K562 (cell line): ENCODE data around the gene C1orf56. TPM values are rescaled to one million over a fixed set of nuclear protein-coding genes. Genes with fewer than 3 reads are reported as not detected.

ENCODE experiments used
- CBX2 ChIP-seq: fragments of 200-600 bp; sonication (generic); IDR thresholded peaks from one replicate; pipeline ENCODE4 v1.6.1; 2012; ENCODE audit warnings: mild to moderate bottlenecking, low read length, inconsistent platforms; ENCODE audit not compliant: insufficient read depth, poor library complexity, severe bottlenecking
- CHCHD3 ChIP-seq: fragments of 250-450 bp; sonication (Bioruptor Pico); IDR thresholded peaks from 2 replicates; pipeline ENCODE4 v2.1.2; 2022; ENCODE audit warnings: mild to moderate bottlenecking
- CREB1 ChIP-seq, 2 experiments: sonication (generic) in 1 of 2; formaldehyde crosslinking in 1 of 2; IDR thresholded peaks; 2 replicates each; pipeline versions ENCODE4 v1.6.1 to v1.8.0; 2012 to 2022; ENCODE audit warnings: inconsistent platforms in 1 of 2, mild to moderate bottlenecking in 1 of 2, missing genetic modification reagents in 1 of 2, moderate library complexity in 1 of 2
- DMBX1 ChIP-seq: fragments of 250-450 bp; sonication (Bioruptor Pico); IDR thresholded peaks from 2 replicates; pipeline ENCODE4 v1.8.0; 2022; ENCODE audit warnings: inconsistent platforms, mild to moderate bottlenecking, moderate library complexity, borderline replicate concordance
- E2F3 ChIP-seq: fragments of 250-450 bp; sonication (Bioruptor Pico); IDR thresholded peaks from 2 replicates; pipeline ENCODE4 v1.4.0; 2020; ENCODE audit warnings: mild to moderate bottlenecking
- ELK1 ChIP-seq: sonication (generic); formaldehyde crosslinking; IDR thresholded peaks from 2 replicates; pipeline ENCODE4 v1.8.1; 2022; ENCODE audit warnings: missing genetic modification reagents
- ESRRB ChIP-seq: fragments of 250-450 bp; sonication (Bioruptor Pico); IDR thresholded peaks from 2 replicates; pipeline ENCODE4 v1.5.0; 2020; ENCODE audit warnings: mild to moderate bottlenecking, moderate library complexity, borderline replicate concordance
- FOXK1 ChIP-seq: sonication (generic); formaldehyde crosslinking; IDR thresholded peaks from 2 replicates; pipeline ENCODE4 v1.8.0; 2022; ENCODE audit warnings: missing genetic modification reagents, mild to moderate bottlenecking, borderline replicate concordance
- GATAD2A ChIP-seq: fragments of 450-650 bp; IDR thresholded peaks from 2 replicates; pipeline ENCODE4 v1.6.1; 2017
- HMGXB4 ChIP-seq: sonication (generic); formaldehyde crosslinking; IDR thresholded peaks from 2 replicates; pipeline ENCODE4 v1.8.1; 2023; ENCODE audit warnings: mild to moderate bottlenecking, missing genetic modification reagents
- MLLT1 ChIP-seq, 2 experiments: fragments of 450-650 bp; IDR thresholded peaks; 2 replicates each; pipeline ENCODE4 v1.6.1; 2016
- MLX ChIP-seq, 2 experiments: fragments of 450-650 bp in 1 of 2; sonication (generic) in 1 of 2; formaldehyde crosslinking; conservative IDR thresholded peaks; 2 replicates each; pipeline versions ENCODE4 v1.4.0 to v1.8.1; 2020 to 2022; ENCODE audit warnings: mild to moderate bottlenecking in 1 of 2, missing genetic modification reagents in 1 of 2
- MYNN ChIP-seq, 2 experiments: sonication (generic); formaldehyde crosslinking in 1 of 2; IDR thresholded peaks; 2 replicates each; pipeline versions ENCODE4 v1.5.0 to v1.6.1; 2016 to 2020; ENCODE audit warnings: antibody characterized with exemption in 1 of 2, missing genetic modification reagents in 1 of 2
- PML ChIP-seq: IDR thresholded peaks from 2 replicates; pipeline ENCODE4 v1.6.1; 2012; ENCODE audit warnings: low read length, inconsistent platforms
- POLR2G ChIP-seq: fragments of 200-400 bp; formaldehyde crosslinking; IDR thresholded peaks from 2 replicates; pipeline ENCODE4 v1.6.1; 2017; ENCODE audit warnings: low read depth, mild to moderate bottlenecking, antibody characterized with exemption, low read length, moderate library complexity
- RB1 ChIP-seq: fragments of 450-650 bp; IDR thresholded peaks from 2 replicates; pipeline ENCODE4 v1.6.1; 2017; ENCODE audit warnings: low read depth, mild to moderate bottlenecking
- RBFOX2 ChIP-seq: fragments of 200-400 bp; formaldehyde crosslinking; IDR thresholded peaks from 2 replicates; pipeline ENCODE4 v1.6.1; 2017; ENCODE audit warnings: low read depth, mild to moderate bottlenecking, low read length, moderate library complexity
- RBM14 ChIP-seq: fragments of 200-400 bp; formaldehyde crosslinking; IDR thresholded peaks from 2 replicates; pipeline ENCODE4 v1.6.1; 2018; ENCODE audit warnings: low read depth, mild to moderate bottlenecking, low read length, moderate library complexity, borderline replicate concordance; ENCODE audit not compliant: insufficient read depth
- SRF ChIP-seq, 2 experiments: fragments of 250-450, 450-650 bp in 1 of 2; sonication (Bioruptor Pico) in 1 of 2; sonication (generic) in 1 of 2; formaldehyde crosslinking; IDR thresholded peaks; 2 replicates each; pipeline versions ENCODE4 v1.5.0 to v1.5.1; 2020 to 2022; ENCODE audit warnings: mild to moderate bottlenecking in 1 of 2, missing genetic modification reagents in 1 of 2
- TAF9B ChIP-seq: fragments of 450-650 bp; IDR thresholded peaks from 2 replicates; pipeline ENCODE4 v1.6.1; 2018; ENCODE audit warnings: mild to moderate bottlenecking; ENCODE audit not compliant: partially characterized antibody
- ZBTB17 ChIP-seq: fragments of 450-650 bp; formaldehyde crosslinking; IDR thresholded peaks from 2 replicates; pipeline ENCODE4 v1.4.0; 2020; ENCODE audit warnings: mild to moderate bottlenecking
- ZFP36 ChIP-seq: fragments of 150-350 bp; IDR thresholded peaks from 2 replicates; pipeline ENCODE4 v1.6.1; 2018; ENCODE audit warnings: low read length, low read depth; ENCODE audit not compliant: partially characterized antibody
- ZKSCAN3 ChIP-seq: fragments of 250-450 bp; sonication (Bioruptor Pico); IDR thresholded peaks from 2 replicates; pipeline ENCODE4 v1.4.0; 2020
- ZNF316 ChIP-seq: fragments of 450-650 bp; IDR thresholded peaks from 2 replicates; pipeline ENCODE4 v1.6.1; 2016
- ZNF668 ChIP-seq: fragments of 250-450 bp; sonication (Bioruptor Pico); IDR thresholded peaks from 2 replicates; pipeline ENCODE4 v1.8.0; 2022; ENCODE audit warnings: mild to moderate bottlenecking, inconsistent platforms
- ZNF79 ChIP-seq: fragments of 250-450 bp; sonication (Bioruptor Pico); IDR thresholded peaks from 2 replicates; pipeline ENCODE4 v1.4.0; 2020; ENCODE audit warnings: low read depth, mild to moderate bottlenecking, moderate library complexity
- polyA plus RNA-seq, 8 experiments: library from polyadenylated mRNA; depleted of rRNA in 4 of 8; stranded (reverse) in 5 of 8; unstranded in 3 of 8; fragments of >200 nt; fragmentation: Nextera tagmentation in 2 of 8; fragmentation: Illumina TruSeq in 1 of 8; extraction: Ambion mirVana in 2 of 8; extraction: Trizol in 1 of 8; gene quantifications; 2 replicates each; pipeline versions ENCODE4 v1.2.1 to v1.2.3, GENCODE V29; 2011 to 2014; ENCODE audit warnings: inconsistent platforms in 1 of 8, missing spikeins in 1 of 8
- total RNA-seq, 7 experiments: library from RNA; depleted of rRNA in 6 of 7; stranded (reverse); fragments of >200 nt in 6 of 7; fragmentation: Illumina TruSeq in 2 of 7; extraction: Trizol in 2 of 7; gene quantifications; 2 replicates each; pipeline versions ENCODE4 v1.2.1 to v1.2.3, GENCODE V29; 2011 to 2021; ENCODE audit warnings: low replicate concordance in 1 of 7

Gene C1orf56
- total and polyA plus RNA-seq, 9 of the 15 experiments (the other 6 are each of a cell fraction or from before 2014, with no cell fraction given): 0.18 to 15.7 (median 1.1) TPM

GRCh38 chr1:151056149-151056548 lies 8.6 kb downstream of the C1orf56 start (continued):
- TF ChIP-seq FOXK1: no peak
- peak; percentile 32; the same call in 1 of the 2 replicates for TF ChIP-seq GATAD2A
- no peak for TF ChIP-seq ZNF668 (CRISPR knock-in tag)
- no peak for TF ChIP-seq RBM14
- no peak for TF ChIP-seq ESRRB (CRISPR knock-in tag)
- no peak for TF ChIP-seq CREB1 (IDR thresholded peaks at IDR 0.05)
- no peak for TF ChIP-seq CREB1 (CRISPR knock-in tag; IDR thresholded peaks at IDR 0.05)
- TF ChIP-seq MLX (CRISPR knock-in tag; conservative IDR thresholded peaks at IDR 0.05): no peak
- TF ChIP-seq ELK1 (CRISPR knock-in tag): no peak
- TF ChIP-seq E2F3: no peak
- no peak for TF ChIP-seq ZNF316
- no peak for TF ChIP-seq CBX2
- no peak for TF ChIP-seq ZKSCAN3
- no peak for TF ChIP-seq ZNF79 (CRISPR knock-in tag)
- no peak for TF ChIP-seq TAF9B
- 0 out of 4 replicates have a peak, but pooled peaks of 1 of the 2 experiments have one; percentile 20 for TF ChIP-seq SRF (CRISPR knock-in tag; IDR thresholded peaks at IDR 0.05)
- peak in 1 of 2 experiments; percentile 27; a peak in 1 of 4 replicates for TF ChIP-seq MLLT1 (IDR thresholded peaks at IDR 0.05)
- TF ChIP-seq POLR2G: peak; percentile 29; the same call in 1 of the 2 replicates
- no peak for TF ChIP-seq MYNN (IDR thresholded peaks at IDR 0.05)
- TF ChIP-seq MYNN (CRISPR knock-in tag; IDR thresholded peaks at IDR 0.05): no peak
- no peak for TF ChIP-seq ZFP36
- no peak for TF ChIP-seq DMBX1
- no peak for TF ChIP-seq PML
- TF ChIP-seq RBFOX2: peak; percentile 47
- TF ChIP-seq RB1: no peak
- no peak for TF ChIP-seq ZBTB17 (CRISPR knock-in tag)
- no peak for TF ChIP-seq CHCHD3
- no peak for TF ChIP-seq HMGXB4 (CRISPR knock-in tag)
